IPS DF 6.9 (cell line): Measurements from ENCODE around the gene CYB5A.

Experiments used
- DNase-seq: peaks from one replicate; pipeline ENCODE4 v3.0.0-alpha.2; 2013; ENCODE audit warnings: low read depth, low spot score
- H3K27ac ChIP-seq: one replicate; pipeline ENCODE4 v1.5.1; 2013; ENCODE audit warnings: low read length, control low read depth
- H3K27me3 ChIP-seq: 2 replicates; pipeline ENCODE4 v1.6.1; 2013; ENCODE audit warnings: mild to moderate bottlenecking, low read length; ENCODE audit not compliant: control insufficient read depth, insufficient read depth
- H3K36me3 ChIP-seq: 2 replicates; pipeline ENCODE4 v1.6.1; 2013; ENCODE audit warnings: low read length; ENCODE audit not compliant: control insufficient read depth, insufficient read depth
- H3K4me1 ChIP-seq: 2 replicates; pipeline ENCODE4 v1.6.1; 2013; ENCODE audit warnings: low read length; ENCODE audit not compliant: control insufficient read depth, insufficient read depth
- H3K4me3 ChIP-seq: 2 replicates; pipeline ENCODE4 v1.5.1; 2013; ENCODE audit warnings: mild to moderate bottlenecking, low read length
- H3K9me3 ChIP-seq: 2 replicates; pipeline ENCODE4 v1.6.1; 2013; ENCODE audit warnings: low read length, inconsistent platforms; ENCODE audit not compliant: control insufficient read depth, insufficient read depth
- WGBS: extraction: QIAGEN DNeasy Blood & Tissue Kit; methylation state at CpG from one replicate; pipeline ENCODE4 v1.1.7; 2013; ENCODE audit warnings: mixed read lengths, missing lambda C conversion rate; ENCODE audit not compliant: insufficient read length, insufficient coverage; 5-methylcytosine and 5-hydroxymethylcytosine counted together

The CYB5A gene

GRCh38 chr18:74249181-74249968, 42.4 kb downstream of the CYB5A start:
- 0 out of 2 replicates have a peak, but pooled peaks cover 3% of the 10 kb centered on the region for H3K36me3 ChIP-seq
- WGBS: no CpG with 5 or more reads among the region's 11 CpGs
- no peak overlapping the region for H3K4me3 ChIP-seq
- no peaks in the 10 kb centered on the region for H3K27me3 ChIP-seq
- H3K4me1 ChIP-seq: no peaks in the 10 kb centered on the region
- DNase-seq: no peak
- H3K27ac ChIP-seq: no peak overlapping the region
- H3K9me3 ChIP-seq: no peaks in the 10 kb centered on the region

- no CpG with 5 or more reads among the region's 4 CpGs for WGBS
- H3K9me3 ChIP-seq: no peaks in the 10 kb centered on the region
- H3K36me3 ChIP-seq: 0 out of 2 replicates have a peak, but pooled peaks cover 3% of the 10 kb centered on the region
- H3K4me1 ChIP-seq: no peaks in the 10 kb centered on the region
- no peak for DNase-seq
- no peaks in the 10 kb centered on the region for H3K27me3 ChIP-seq
- no peak overlapping the region for H3K27ac ChIP-seq
- no peak overlapping the region for H3K4me3 ChIP-seq
Measured at GRCh38 chr18:74248595-74248994, 43.2 kb downstream of the CYB5A start.

DNA sequence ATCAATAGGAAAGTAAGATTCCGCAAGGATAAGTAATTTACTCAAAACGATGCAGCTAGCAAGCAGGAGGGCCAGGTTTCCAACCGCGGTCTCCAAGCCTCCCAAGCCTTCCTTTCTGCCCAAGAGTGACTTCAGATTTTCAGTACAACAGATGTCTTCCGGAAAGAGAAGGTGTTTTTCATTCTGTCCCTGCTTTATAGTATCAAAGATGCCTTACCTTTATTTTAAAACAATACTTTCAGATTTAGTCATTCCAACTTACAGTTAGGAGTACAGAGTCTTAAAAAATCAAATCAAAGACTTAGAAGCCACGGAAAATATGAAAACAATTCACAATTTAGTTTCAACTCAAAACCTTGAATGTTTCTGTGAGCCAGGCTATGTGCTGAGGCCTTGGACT, 43.6 kb downstream of the CYB5A start:
- Histone ChIP-seq H3K4me1 (no peaks in the 10 kb centered on the region), H3K36me3 (0 out of 2 replicates have a peak, but pooled peaks cover 3% of the 10 kb centered on the region), H3K27ac (no peak overlapping the region), H3K4me3 (no peak overlapping the region), H3K27me3 (no peaks in the 10 kb centered on the region), H3K9me3 (no peaks in the 10 kb centered on the region)
- no CpG with 5 or more reads among the region's 6 CpGs for WGBS
- no peak for DNase-seq

DNA sequence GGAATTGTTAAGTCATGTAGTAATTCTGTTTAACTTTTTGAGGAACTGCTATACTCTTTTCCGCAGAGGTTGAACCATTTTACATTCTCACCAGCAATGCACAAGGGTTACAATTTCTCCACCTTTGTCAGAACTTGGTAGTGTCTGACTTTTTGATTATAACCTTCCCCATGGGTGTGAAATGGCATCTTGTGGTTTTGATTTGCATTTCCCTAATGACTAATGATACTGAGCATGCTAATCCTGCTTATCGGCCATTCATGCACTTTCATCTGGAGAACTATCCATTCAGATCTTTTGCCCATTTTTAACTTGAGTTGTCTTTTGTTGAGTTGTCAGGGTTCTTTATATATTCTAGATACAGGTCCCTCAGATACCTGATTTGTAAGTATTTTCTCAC, 47.2 kb downstream of the CYB5A start:
- WGBS: no CpG with 5 or more reads among the region's 2 CpGs
- H3K27ac ChIP-seq: no peak overlapping the region
- no peak for DNase-seq
- no peaks in the 10 kb centered on the region for H3K9me3 ChIP-seq
- peaks cover 1% of the 10 kb centered on the region; the same call in 1 of the 2 replicates for H3K4me1 ChIP-seq
- H3K27me3 ChIP-seq: no peaks in the 10 kb centered on the region
- H3K4me3 ChIP-seq: no peak overlapping the region
- no peaks in the 10 kb centered on the region for H3K36me3 ChIP-seq

GRCh38 chr18:74243127-74243526, 48.6 kb downstream of the CYB5A start:
- H3K4me3 ChIP-seq: no peak overlapping the region
- no peaks in the 10 kb centered on the region for H3K27me3 ChIP-seq
- peaks cover 1% of the 10 kb centered on the region; the same call in 1 of the 2 replicates for H3K4me1 ChIP-seq
- H3K9me3 ChIP-seq: no peaks in the 10 kb centered on the region
- WGBS: no CpG with 5 or more reads among the region's 4 CpGs
- no peak overlapping the region for H3K27ac ChIP-seq
- DNase-seq: no peak
- H3K36me3 ChIP-seq: no peaks in the 10 kb centered on the region

GRCh38 chr18:74242438-74243096, 49.2 kb downstream of the CYB5A start:
- H3K36me3 ChIP-seq: no peaks in the 10 kb centered on the region
- H3K27ac ChIP-seq: no peak overlapping the region
- peaks cover 1% of the 10 kb centered on the region; the same call in 1 of the 2 replicates for H3K4me1 ChIP-seq
- no peak overlapping the region for H3K4me3 ChIP-seq
- H3K27me3 ChIP-seq: no peaks in the 10 kb centered on the region
- DNase-seq: no peak
- H3K9me3 ChIP-seq: no peaks in the 10 kb centered on the region
- no CpG with 5 or more reads among the region's 17 CpGs for WGBS

- DNase-seq: no peak
- H3K4me3 ChIP-seq: no peak overlapping the region
- no peaks in the 10 kb centered on the region for H3K36me3 ChIP-seq
- H3K27ac ChIP-seq: no peak overlapping the region
- no peaks in the 10 kb centered on the region for H3K9me3 ChIP-seq
- no peaks in the 10 kb centered on the region for H3K27me3 ChIP-seq
- H3K4me1 ChIP-seq: peaks cover 1% of the 10 kb centered on the region; the same call in 1 of the 2 replicates
- no CpG with 5 or more reads among the region's 3 CpGs for WGBS
Measured at GRCh38 chr18:74241970-74242369, 49.8 kb downstream of the CYB5A start.

GRCh38 chr18:74241426-74241825, 50.3 kb downstream of the CYB5A start:
- peaks cover 1% of the 10 kb centered on the region; the same call in 1 of the 2 replicates for H3K4me1 ChIP-seq
- WGBS: no CpG with 5 or more reads among the region's 4 CpGs
- no peaks in the 10 kb centered on the region for H3K36me3 ChIP-seq
- H3K4me3 ChIP-seq: no peak overlapping the region
- H3K9me3 ChIP-seq: no peaks in the 10 kb centered on the region
- H3K27me3 ChIP-seq: no peaks in the 10 kb centered on the region
- H3K27ac ChIP-seq: no peak overlapping the region
- DNase-seq: no peak

DNA sequence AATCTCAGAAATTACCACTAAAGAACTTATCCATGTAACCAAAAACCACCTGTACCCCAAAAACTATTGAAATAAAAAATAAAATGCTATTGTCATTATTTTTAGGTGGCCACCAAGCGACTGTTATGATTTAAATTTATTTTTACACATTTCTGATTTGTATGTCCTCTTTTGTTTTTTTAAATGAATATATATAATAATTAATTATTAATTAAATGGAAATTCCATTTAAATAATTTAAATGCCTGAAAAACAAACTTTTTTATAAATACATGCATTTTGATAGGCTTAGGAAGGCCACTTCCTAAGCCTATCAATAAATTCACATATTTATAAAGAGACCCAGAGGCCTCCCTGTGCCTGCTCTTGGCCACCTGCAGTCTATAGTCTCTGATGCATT, 52.2 kb downstream of the CYB5A start:
- H3K4me3 ChIP-seq: no peak overlapping the region
- no peak overlapping the region for H3K27ac ChIP-seq
- no CpG with 5 or more reads among the region's 1 CpG for WGBS
- no peak for DNase-seq
- H3K9me3 ChIP-seq: no peaks in the 10 kb centered on the region
- H3K27me3 ChIP-seq: no peaks in the 10 kb centered on the region
- peaks cover 2% of the 10 kb centered on the region; the same call in 1 of the 2 replicates for H3K4me1 ChIP-seq
- no peaks in the 10 kb centered on the region for H3K36me3 ChIP-seq

DNA sequence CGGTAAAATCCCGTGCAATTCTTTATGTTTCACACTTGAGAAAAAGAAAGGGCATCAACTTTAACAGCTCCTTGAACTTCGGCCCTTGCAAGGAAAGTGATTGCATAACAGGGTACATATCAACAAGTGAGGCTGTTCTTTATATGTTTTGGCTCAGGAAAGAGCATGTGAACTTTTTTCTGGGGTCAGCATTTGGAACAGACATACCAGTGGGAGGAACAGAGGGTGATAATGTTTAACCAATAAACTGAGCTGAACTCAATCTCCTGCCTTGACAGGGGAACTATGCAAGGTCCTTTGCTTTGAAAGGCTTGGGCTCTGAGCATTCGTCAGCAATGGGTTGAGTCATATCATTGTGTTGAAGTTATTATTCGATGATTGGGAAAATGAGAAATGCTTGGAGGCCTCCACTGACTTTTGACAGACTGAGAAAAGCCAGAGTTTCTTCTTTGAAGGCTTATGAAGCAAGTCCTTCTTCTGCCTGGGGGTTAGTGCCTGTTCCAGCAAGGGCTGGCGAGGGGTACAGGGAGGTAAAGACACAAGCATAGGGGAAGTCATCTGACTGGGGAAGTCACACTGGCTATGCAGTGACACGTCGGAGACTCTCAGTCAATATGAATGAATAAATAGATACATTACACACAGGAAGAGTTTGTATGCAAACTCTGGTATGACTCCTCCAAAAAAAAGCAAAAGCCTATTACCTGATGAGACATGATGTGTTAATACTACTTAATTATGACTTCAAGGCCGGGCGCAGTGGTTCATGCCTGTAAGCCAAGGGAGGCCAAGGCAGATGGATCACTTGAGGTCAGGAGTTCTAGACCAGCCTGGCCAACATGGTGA, 57.2 kb downstream of the CYB5A start:
- Histone ChIP-seq H3K4me3 (no peak overlapping the region), H3K27me3 (no peaks in the 10 kb centered on the region), H3K4me1 (0 out of 2 replicates have a peak, but pooled peaks cover 1% of the 10 kb centered on the region), H3K9me3 (no peaks in the 10 kb centered on the region), H3K27ac (no peak overlapping the region), H3K36me3 (no peaks in the 10 kb centered on the region)
- DNase-seq: no peak
- no CpG with 5 or more reads among the region's 10 CpGs for WGBS
